Right lobe of liver (tissue), 4 donors: ENCODE results near the gene HPS3.

ENCODE experiments used
- POLR2A ChIP-seq: fragments of 450-650 bp; IDR thresholded peaks from one replicate; pipeline ENCODE4 v1.6.1; 2017; ENCODE audit warnings: antibody characterized with exemption, mild to moderate bottlenecking
- TF ChIP-seq, protein P1 (sequence below), 4 donors: fragments of 200-600 bp in 3 of 4; fragments of 450-650 bp in 1 of 4; IDR thresholded peaks; one replicate each; pipeline versions ENCODE4 v1.5.1 to v1.8.0; 2016 to 2022; ENCODE audit warnings: antibody characterized with exemption in 4 of 4, mild to moderate bottlenecking in 2 of 4
- donor health status: DM: no; HTN: no; CAD: no.
- donor health status: DM: no; HTN: no; CAD: no.
- donor health status: DM: no; HTN: yes; CAD: no.

DNA sequence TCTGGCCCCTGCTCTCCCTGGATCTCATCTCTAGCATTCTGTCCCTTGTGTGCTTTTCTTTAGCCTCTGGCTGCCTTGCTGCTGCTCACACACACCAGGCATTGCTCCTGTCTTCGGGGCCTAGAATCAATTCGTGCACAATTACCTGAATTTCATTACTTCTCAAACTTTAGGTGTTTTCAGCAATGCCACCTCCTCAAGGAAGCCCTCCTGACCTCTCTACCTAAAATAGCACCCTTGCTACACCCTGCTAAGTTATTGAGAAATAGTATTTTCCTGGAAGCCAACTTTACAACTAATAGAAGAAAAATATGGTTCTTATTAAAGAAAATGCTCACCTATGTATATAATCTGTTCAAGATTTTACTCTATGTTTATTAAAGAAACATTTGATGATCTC lies 51.7 kb downstream of the HPS3 start:
- TF ChIP-seq, protein P1, sequence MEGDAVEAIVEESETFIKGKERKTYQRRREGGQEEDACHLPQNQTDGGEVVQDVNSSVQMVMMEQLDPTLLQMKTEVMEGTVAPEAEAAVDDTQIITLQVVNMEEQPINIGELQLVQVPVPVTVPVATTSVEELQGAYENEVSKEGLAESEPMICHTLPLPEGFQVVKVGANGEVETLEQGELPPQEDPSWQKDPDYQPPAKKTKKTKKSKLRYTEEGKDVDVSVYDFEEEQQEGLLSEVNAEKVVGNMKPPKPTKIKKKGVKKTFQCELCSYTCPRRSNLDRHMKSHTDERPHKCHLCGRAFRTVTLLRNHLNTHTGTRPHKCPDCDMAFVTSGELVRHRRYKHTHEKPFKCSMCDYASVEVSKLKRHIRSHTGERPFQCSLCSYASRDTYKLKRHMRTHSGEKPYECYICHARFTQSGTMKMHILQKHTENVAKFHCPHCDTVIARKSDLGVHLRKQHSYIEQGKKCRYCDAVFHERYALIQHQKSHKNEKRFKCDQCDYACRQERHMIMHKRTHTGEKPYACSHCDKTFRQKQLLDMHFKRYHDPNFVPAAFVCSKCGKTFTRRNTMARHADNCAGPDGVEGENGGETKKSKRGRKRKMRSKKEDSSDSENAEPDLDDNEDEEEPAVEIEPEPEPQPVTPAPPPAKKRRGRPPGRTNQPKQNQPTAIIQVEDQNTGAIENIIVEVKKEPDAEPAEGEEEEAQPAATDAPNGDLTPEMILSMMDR (IDR thresholded peaks at IDR 0.05): no peak
- no peak for TF ChIP-seq POLR2A
